HCT116 (cell line): ENCODE measurements around the gene MT2A.

Experiments used
- ELF1 ChIP-seq: IDR thresholded peaks from 2 replicates; pipeline ENCODE4 v1.6.1; 2012; ENCODE audit warnings: low read depth, borderline replicate concordance
- EZH2 ChIP-seq: fragments of 200-600 bp; sonication (generic); IDR thresholded peaks from 2 replicates; pipeline ENCODE4 v1.6.1; 2017; ENCODE audit warnings: antibody characterized with exemption, mixed run types
- FOSL1 ChIP-seq: IDR thresholded peaks from 2 replicates; pipeline ENCODE4 v1.6.1; 2012; ENCODE audit warnings: low read depth
- POLR2A ChIP-seq: IDR thresholded peaks from 2 replicates; pipeline ENCODE4 v1.7.0; 2011; ENCODE audit warnings: borderline replicate concordance; ENCODE audit not compliant: insufficient read depth, insufficient read length; ENCODE audit errors: extremely low read depth
- POLR2AphosphoS5 ChIP-seq: IDR thresholded peaks from 2 replicates; pipeline ENCODE4 v1.6.1; 2011; ENCODE audit warnings: mild to moderate bottlenecking, low read depth, low read length, moderate library complexity
- RAD21 ChIP-seq: IDR thresholded peaks from 2 replicates; pipeline ENCODE4 v1.6.1; 2012; ENCODE audit warnings: low read depth, mild to moderate bottlenecking
- YY1 ChIP-seq: IDR thresholded peaks from 2 replicates; pipeline ENCODE4 v1.6.1; 2011; ENCODE audit warnings: low read length, low read depth, moderate library complexity, mild to moderate bottlenecking; ENCODE audit not compliant: insufficient replicate concordance; ENCODE audit errors: extremely low read depth
- TF ChIP-seq, protein P1 (sequence below): IDR thresholded peaks from 2 replicates; pipeline ENCODE4 v1.6.1; 2012; ENCODE audit warnings: low read depth
- TF ChIP-seq, protein P2 (sequence below), 3 experiments: fragments of 200-600 bp in 1 of 3; sonication (generic) in 1 of 3; IDR thresholded peaks in 2 of 3; conservative IDR thresholded peaks in 1 of 3; 2 replicates each; pipeline ENCODE4 v1.5.1; 2012 to 2017; ENCODE audit warnings: low read depth in 2 of 3, low read length in 2 of 3, antibody characterized with exemption in 1 of 3, borderline replicate concordance in 1 of 3, control low read depth in 1 of 3, mild to moderate bottlenecking in 1 of 3, mixed read lengths in 1 of 3, mixed run types in 1 of 3, moderate library complexity in 1 of 3; ENCODE audit not compliant: insufficient read depth in 1 of 3

DNA sequence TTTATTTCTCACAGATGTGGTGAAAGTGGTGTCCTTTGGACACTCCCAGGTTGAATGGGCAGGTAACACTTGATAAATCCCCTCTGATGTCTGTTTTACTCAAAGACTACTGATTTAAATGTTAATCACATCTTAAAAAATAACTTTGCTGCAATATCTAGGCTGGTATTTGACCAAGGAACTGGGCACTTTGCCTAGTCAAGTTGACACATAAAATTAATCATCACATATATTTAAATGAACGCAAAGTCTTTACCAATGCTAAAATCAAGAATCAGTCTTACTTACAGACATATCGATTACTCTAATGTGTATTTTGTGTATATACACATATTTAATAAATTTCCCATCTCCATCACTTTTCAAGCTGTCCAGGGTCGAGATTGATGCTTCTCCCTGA is 7.0 kb downstream of the MT2A start:
- TF ChIP-seq, protein P1, sequence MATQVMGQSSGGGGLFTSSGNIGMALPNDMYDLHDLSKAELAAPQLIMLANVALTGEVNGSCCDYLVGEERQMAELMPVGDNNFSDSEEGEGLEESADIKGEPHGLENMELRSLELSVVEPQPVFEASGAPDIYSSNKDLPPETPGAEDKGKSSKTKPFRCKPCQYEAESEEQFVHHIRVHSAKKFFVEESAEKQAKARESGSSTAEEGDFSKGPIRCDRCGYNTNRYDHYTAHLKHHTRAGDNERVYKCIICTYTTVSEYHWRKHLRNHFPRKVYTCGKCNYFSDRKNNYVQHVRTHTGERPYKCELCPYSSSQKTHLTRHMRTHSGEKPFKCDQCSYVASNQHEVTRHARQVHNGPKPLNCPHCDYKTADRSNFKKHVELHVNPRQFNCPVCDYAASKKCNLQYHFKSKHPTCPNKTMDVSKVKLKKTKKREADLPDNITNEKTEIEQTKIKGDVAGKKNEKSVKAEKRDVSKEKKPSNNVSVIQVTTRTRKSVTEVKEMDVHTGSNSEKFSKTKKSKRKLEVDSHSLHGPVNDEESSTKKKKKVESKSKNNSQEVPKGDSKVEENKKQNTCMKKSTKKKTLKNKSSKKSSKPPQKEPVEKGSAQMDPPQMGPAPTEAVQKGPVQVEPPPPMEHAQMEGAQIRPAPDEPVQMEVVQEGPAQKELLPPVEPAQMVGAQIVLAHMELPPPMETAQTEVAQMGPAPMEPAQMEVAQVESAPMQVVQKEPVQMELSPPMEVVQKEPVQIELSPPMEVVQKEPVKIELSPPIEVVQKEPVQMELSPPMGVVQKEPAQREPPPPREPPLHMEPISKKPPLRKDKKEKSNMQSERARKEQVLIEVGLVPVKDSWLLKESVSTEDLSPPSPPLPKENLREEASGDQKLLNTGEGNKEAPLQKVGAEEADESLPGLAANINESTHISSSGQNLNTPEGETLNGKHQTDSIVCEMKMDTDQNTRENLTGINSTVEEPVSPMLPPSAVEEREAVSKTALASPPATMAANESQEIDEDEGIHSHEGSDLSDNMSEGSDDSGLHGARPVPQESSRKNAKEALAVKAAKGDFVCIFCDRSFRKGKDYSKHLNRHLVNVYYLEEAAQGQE: no peak
- TF ChIP-seq YY1 (no peak), POLR2A (no peak), FOSL1 (no peak), POLR2AphosphoS5 (no peak), RAD21 (no peak), ELF1 (no peak), EZH2 (no peak)
- TF ChIP-seq, protein P2, sequence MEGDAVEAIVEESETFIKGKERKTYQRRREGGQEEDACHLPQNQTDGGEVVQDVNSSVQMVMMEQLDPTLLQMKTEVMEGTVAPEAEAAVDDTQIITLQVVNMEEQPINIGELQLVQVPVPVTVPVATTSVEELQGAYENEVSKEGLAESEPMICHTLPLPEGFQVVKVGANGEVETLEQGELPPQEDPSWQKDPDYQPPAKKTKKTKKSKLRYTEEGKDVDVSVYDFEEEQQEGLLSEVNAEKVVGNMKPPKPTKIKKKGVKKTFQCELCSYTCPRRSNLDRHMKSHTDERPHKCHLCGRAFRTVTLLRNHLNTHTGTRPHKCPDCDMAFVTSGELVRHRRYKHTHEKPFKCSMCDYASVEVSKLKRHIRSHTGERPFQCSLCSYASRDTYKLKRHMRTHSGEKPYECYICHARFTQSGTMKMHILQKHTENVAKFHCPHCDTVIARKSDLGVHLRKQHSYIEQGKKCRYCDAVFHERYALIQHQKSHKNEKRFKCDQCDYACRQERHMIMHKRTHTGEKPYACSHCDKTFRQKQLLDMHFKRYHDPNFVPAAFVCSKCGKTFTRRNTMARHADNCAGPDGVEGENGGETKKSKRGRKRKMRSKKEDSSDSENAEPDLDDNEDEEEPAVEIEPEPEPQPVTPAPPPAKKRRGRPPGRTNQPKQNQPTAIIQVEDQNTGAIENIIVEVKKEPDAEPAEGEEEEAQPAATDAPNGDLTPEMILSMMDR (IDR thresholded peaks at IDR 0.05 in 2 of 3, conservative IDR thresholded peaks at IDR 0.05 in 1 of 3; ENCODE audit: borderline replicate concordance in 1 of 3, insufficient read depth in 1 of 3, low read depth in 2 of 3, low read length in 2 of 3): no peak
